Suprapubic skin (tissue), 4 donors: ENCODE results near the gene COG8. TPM values are rescaled to one million over a fixed set of nuclear protein-coding genes. Genes with fewer than 3 reads are reported as not detected.

Source experiments
- DNase-seq, 2 donors: peaks; one replicate each; pipeline ENCODE4 v3.0.0-alpha.2; 2019; ENCODE audit warnings: low spot score in 2 of 2
- H3K27ac ChIP-seq: fragments of 200-600 bp; sonication (generic); one replicate; pipeline ENCODE4 v1.5.1; 2019
- H3K27me3 ChIP-seq: fragments of 200-600 bp; sonication (generic); one replicate; pipeline ENCODE4 v1.5.1; 2019
- H3K36me3 ChIP-seq: fragments of 200-600 bp; sonication (generic); one replicate; pipeline ENCODE4 v1.5.1; 2019
- H3K4me1 ChIP-seq: fragments of 200-600 bp; sonication (generic); one replicate; pipeline ENCODE4 v1.5.1; 2019
- H3K4me3 ChIP-seq: fragments of 200-600 bp; sonication (generic); one replicate; pipeline ENCODE4 v1.5.1; 2019; ENCODE audit warnings: mild to moderate bottlenecking
- H3K9me3 ChIP-seq: fragments of 200-600 bp; sonication (generic); one replicate; pipeline ENCODE4 v1.5.1; 2019
- CTCF ChIP-seq, 2 donors: fragments of 200-600 bp in 1 of 2; fragments of 450-650 bp in 1 of 2; sonication (generic) in 1 of 2; IDR thresholded peaks; one replicate each; pipeline ENCODE4 v1.5.1; 2016 to 2019; ENCODE audit warnings: antibody characterized with exemption in 2 of 2, mild to moderate bottlenecking in 1 of 2, moderate library complexity in 1 of 2
- EP300 ChIP-seq: sonication (generic); formaldehyde crosslinking; IDR thresholded peaks from one replicate; pipeline ENCODE4 v1.6.1; 2017; ENCODE audit warnings: antibody characterized with exemption
- POLR2A ChIP-seq, 2 donors: fragments of 450-650 bp; IDR thresholded peaks; one replicate each; pipeline ENCODE4 v1.6.1; 2017; ENCODE audit warnings: antibody characterized with exemption in 2 of 2, mild to moderate bottlenecking in 2 of 2, moderate library complexity in 2 of 2
- POLR2AphosphoS5 ChIP-seq, 3 donors: sonication (generic); formaldehyde crosslinking; IDR thresholded peaks; one replicate each; pipeline ENCODE4 v1.6.1; 2017; ENCODE audit warnings: antibody characterized with exemption in 3 of 3
- WGBS: methylation state at CpG from one replicate; pipeline ENCODE4 v1.1.5; 2018; 5-methylcytosine and 5-hydroxymethylcytosine counted together
- total RNA-seq, 4 donors: library from RNA; depleted of rRNA; stranded (reverse); fragments of >200 nt; gene quantifications; one replicate each; pipeline ENCODE4 v1.1.0, GENCODE V29; 2016

Gene COG8, protein sequence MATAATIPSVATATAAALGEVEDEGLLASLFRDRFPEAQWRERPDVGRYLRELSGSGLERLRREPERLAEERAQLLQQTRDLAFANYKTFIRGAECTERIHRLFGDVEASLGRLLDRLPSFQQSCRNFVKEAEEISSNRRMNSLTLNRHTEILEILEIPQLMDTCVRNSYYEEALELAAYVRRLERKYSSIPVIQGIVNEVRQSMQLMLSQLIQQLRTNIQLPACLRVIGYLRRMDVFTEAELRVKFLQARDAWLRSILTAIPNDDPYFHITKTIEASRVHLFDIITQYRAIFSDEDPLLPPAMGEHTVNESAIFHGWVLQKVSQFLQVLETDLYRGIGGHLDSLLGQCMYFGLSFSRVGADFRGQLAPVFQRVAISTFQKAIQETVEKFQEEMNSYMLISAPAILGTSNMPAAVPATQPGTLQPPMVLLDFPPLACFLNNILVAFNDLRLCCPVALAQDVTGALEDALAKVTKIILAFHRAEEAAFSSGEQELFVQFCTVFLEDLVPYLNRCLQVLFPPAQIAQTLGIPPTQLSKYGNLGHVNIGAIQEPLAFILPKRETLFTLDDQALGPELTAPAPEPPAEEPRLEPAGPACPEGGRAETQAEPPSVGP
- total RNA-seq: 10 to 100 TPM; 45.3 to 70.4 (median 57.0) TPM

DNA sequence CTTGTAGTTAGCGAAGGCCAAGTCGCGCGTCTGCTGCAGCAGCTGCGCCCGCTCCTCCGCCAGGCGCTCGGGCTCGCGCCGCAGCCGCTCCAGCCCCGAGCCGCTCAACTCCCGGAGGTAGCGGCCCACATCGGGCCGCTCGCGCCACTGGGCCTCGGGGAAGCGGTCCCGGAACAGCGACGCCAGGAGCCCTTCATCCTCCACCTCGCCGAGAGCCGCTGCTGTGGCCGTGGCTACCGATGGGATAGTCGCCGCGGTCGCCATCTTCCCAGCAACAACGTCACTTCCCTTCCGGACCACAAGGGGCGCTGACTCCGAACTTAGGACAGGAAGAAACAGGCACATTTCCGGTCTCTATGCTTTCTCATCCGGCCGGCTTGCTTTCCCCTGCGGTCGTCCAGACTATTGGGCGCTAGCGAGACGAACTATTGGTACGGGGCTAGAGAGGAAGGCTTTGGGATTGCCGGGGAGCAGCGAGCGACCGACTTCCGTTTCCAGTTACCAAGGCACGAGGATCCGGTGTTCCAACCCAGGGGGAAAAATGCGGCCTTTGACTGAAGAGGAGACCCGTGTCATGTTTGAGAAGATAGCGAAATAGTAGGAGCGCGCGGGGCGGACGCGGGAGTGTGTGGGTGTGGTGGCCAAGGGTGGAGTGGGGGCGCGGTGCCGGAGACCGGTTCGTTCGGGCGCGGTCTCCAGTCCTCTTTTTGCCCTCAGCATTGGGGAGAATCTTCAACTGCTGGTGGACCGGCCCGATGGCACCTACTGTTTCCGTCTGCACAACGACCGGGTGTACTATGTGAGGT lies at the start of gene COG8, which contains the start of gene NIP7:
Gene COG8 (minus strand): TSS at position 276 of the 806 bp plus-strand sequence. CDS start 12 bp downstream, at position 264.
Gene NIP7 (plus strand): TSS at position 484 of the 806 bp plus-strand sequence. CDS start 58 bp downstream, at position 542.
- H3K4me1 ChIP-seq: peaks cover 36% of the 10 kb centered on the region
- peak within 1 kb of the TSS; percentile 93 for H3K4me3 ChIP-seq
- no peaks in the 10 kb centered on the region for H3K27me3 ChIP-seq
- WGBS: under 1% methylated on average over 39 of the region's 77 CpGs
- peak; percentile 96 to 97 for DNase-seq
- peaks cover 34% of the 10 kb centered on the region for H3K36me3 ChIP-seq
- H3K9me3 ChIP-seq: no peaks in the 10 kb centered on the region
- TF ChIP-seq POLR2AphosphoS5 (IDR thresholded peaks at IDR 0.05) (peak in 2 of 3 donors; percentile 37 to 71), EP300 (no peak), POLR2A (IDR thresholded peaks at IDR 0.05) (peak; percentile 7 to 35), CTCF (IDR thresholded peaks at IDR 0.05) (peak; percentile 81 to 92)
- peak within 1 kb of the TSS; percentile 92 for H3K27ac ChIP-seq

GRCh38 chr16:69386596-69386995 lies 47.2 kb upstream of the COG8 start:
- no peak for DNase-seq
- Histone ChIP-seq H3K36me3 (peaks cover 24% of the 10 kb centered on the region), H3K27me3 (no peaks in the 10 kb centered on the region), H3K27ac (no peak overlapping the region), H3K4me1 (peaks cover 23% of the 10 kb centered on the region), H3K4me3 (peak overlapping the region; percentile 85), H3K9me3 (no peaks in the 10 kb centered on the region)
- TF ChIP-seq CTCF (IDR thresholded peaks at IDR 0.05) (no peak), POLR2A (IDR thresholded peaks at IDR 0.05) (no peak), POLR2AphosphoS5 (IDR thresholded peaks at IDR 0.05) (no peak), EP300 (no peak)
- 91% methylated on average over 1 of the region's 1 CpG for WGBS

DNA sequence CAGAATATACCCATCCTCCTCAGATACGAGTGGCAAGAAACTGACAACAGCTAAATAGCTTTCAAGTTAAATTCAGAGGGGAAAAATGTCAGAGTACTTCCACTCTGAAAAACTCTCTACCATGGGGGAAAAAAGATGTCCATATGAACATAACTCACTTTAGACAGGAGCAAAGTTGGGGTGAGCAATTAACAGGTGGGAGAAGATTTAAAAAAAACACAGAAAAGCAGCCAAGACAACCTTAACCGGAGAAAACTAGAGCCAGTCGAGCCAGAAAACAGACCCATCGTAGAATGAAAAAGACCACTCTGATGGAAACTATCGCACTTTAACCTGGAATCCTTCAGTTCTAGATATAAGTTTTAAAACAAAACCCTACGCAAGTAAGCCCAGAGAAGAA lies 45.6 kb upstream of the COG8 start:
- no peaks in the 10 kb centered on the region for H3K9me3 ChIP-seq
- DNase-seq: no peak
- WGBS: 2% methylated on average over 6 of the region's 6 CpGs
- H3K27ac ChIP-seq: peak overlapping the region; percentile 97
- no peak for TF ChIP-seq POLR2AphosphoS5 (IDR thresholded peaks at IDR 0.05)
- no peak for TF ChIP-seq POLR2A (IDR thresholded peaks at IDR 0.05)
- no peak for TF ChIP-seq EP300
- no peak for TF ChIP-seq CTCF (IDR thresholded peaks at IDR 0.05)
- H3K4me1 ChIP-seq: peaks cover 23% of the 10 kb centered on the region
- peak overlapping the region; percentile 85 for H3K4me3 ChIP-seq
- no peaks in the 10 kb centered on the region for H3K27me3 ChIP-seq
- H3K36me3 ChIP-seq: peaks cover 33% of the 10 kb centered on the region

DNA sequence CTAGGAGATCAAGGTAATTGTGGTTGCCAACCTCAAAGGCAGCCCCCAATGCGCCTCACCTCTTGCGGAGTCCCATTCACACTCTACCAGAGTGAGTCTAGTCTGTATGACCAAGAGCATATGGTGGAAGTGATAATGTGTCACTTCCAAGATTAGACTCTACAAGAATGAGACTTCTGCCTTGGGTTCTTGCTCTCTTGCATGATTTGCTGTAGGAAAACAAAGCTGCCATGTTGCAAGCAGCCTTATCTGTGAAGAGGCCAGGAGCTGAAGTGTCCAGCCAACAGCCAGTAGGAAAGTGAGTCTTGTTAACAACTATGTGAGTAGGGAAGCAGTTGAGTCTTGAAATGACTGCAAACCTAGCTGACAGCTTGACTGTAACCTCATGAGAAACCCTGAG lies 43.1 kb upstream of the COG8 start:
- H3K27me3 ChIP-seq: no peaks in the 10 kb centered on the region

More for the DNA sequence above, 43.1 kb upstream of the COG8 start:
- H3K4me1 ChIP-seq: peaks cover 23% of the 10 kb centered on the region
- peaks cover 48% of the 10 kb centered on the region for H3K36me3 ChIP-seq
- no peaks in the 10 kb centered on the region for H3K9me3 ChIP-seq
- DNase-seq: no peak
- no peak overlapping the region for H3K4me3 ChIP-seq
- no peak overlapping the region for H3K27ac ChIP-seq
- WGBS: 94% methylated on average over 2 of the region's 2 CpGs
- TF ChIP-seq CTCF (IDR thresholded peaks at IDR 0.05) (no peak), POLR2A (IDR thresholded peaks at IDR 0.05) (no peak), EP300 (no peak), POLR2AphosphoS5 (IDR thresholded peaks at IDR 0.05) (no peak)
